BLaER1 (cell line): ENCODE results near the gene TCFL5.

ENCODE experiments used
- H3K27ac ChIP-seq: shearing (Covaris generic); formaldehyde crosslinking; 2 replicates; pipeline ENCODE4 v1.8.1; 2022
- H3K27me3 ChIP-seq: shearing (Covaris generic); formaldehyde crosslinking; 2 replicates; pipeline ENCODE4 v1.8.1; 2022
- H3K36me3 ChIP-seq: shearing (Covaris generic); formaldehyde crosslinking; 2 replicates; pipeline ENCODE4 v1.8.1; 2022
- H3K4me1 ChIP-seq: shearing (Covaris generic); formaldehyde crosslinking; 2 replicates; pipeline ENCODE4 v1.8.1; 2022
- H3K4me2 ChIP-seq: shearing (Covaris generic); formaldehyde crosslinking; 2 replicates; pipeline ENCODE4 v1.8.1; 2022
- H3K4me3 ChIP-seq: shearing (Covaris generic); formaldehyde crosslinking; 2 replicates; pipeline ENCODE4 v1.8.1; 2022
- H3K9ac ChIP-seq: shearing (Covaris generic); formaldehyde crosslinking; 2 replicates; pipeline ENCODE4 v1.8.1; 2022
- H3K9me3 ChIP-seq: shearing (Covaris generic); formaldehyde crosslinking; 2 replicates; pipeline ENCODE4 v1.8.1; 2022
- H4K20me1 ChIP-seq: shearing (Covaris generic); formaldehyde crosslinking; 2 replicates; pipeline ENCODE4 v1.8.1; 2022
- Cebpa-rat ChIP-seq: shearing (Covaris generic); IDR thresholded peaks from 2 replicates; pipeline ENCODE4 v1.8.1; 2022

Gene TCFL5

GRCh38 chr20:62888406-62888805 lies 26.8 kb upstream of the TCFL5 start:
- Histone ChIP-seq H3K36me3 (peaks cover 70% of the 10 kb centered on the region), H3K4me1 (peaks cover 80% of the 10 kb centered on the region), H3K4me2 (peak overlapping the region; percentile 29), H4K20me1 (peaks cover 22% of the 10 kb centered on the region), H3K27ac (peak overlapping the region; percentile 42; the same call in 1 of the 2 replicates), H3K27me3 (no peaks in the 10 kb centered on the region), H3K4me3 (no peak overlapping the region), H3K9ac (0 out of 2 replicates have a peak overlapping the region, but pooled peaks have one; percentile 27), H3K9me3 (no peaks in the 10 kb centered on the region)
- no peak for TF ChIP-seq Cebpa-rat

GRCh38 chr20:62887860-62888239 lies 26.2 kb upstream of the TCFL5 start:
- Histone ChIP-seq H3K27me3 (no peaks in the 10 kb centered on the region), H3K9ac (no peak overlapping the region), H3K27ac (peak overlapping the region; percentile 42; the same call in 1 of the 2 replicates), H3K4me1 (peaks cover 75% of the 10 kb centered on the region), H4K20me1 (peaks cover 17% of the 10 kb centered on the region), H3K9me3 (no peaks in the 10 kb centered on the region), H3K4me2 (peak overlapping the region; percentile 29), H3K4me3 (no peak overlapping the region), H3K36me3 (peaks cover 65% of the 10 kb centered on the region)
- TF ChIP-seq Cebpa-rat = no peak

GRCh38 chr20:62887152-62887859 lies 25.7 kb upstream of the TCFL5 start:
- peak overlapping the region; percentile 29; the same call in 1 of the 2 replicates for H3K4me2 ChIP-seq
- H3K27ac ChIP-seq = peak overlapping the region; percentile 42; the same call in 1 of the 2 replicates
- H3K9me3 ChIP-seq = no peaks in the 10 kb centered on the region
- H4K20me1 ChIP-seq = peaks cover 11% of the 10 kb centered on the region
- H3K4me3 ChIP-seq = no peak overlapping the region
- H3K36me3 ChIP-seq = peaks cover 59% of the 10 kb centered on the region
- H3K27me3 ChIP-seq = no peaks in the 10 kb centered on the region
- H3K9ac ChIP-seq = no peak overlapping the region
- TF ChIP-seq Cebpa-rat = no peak
- peaks cover 75% of the 10 kb centered on the region for H3K4me1 ChIP-seq

GRCh38 chr20:62886709-62887058 lies 25.1 kb upstream of the TCFL5 start:
- Histone ChIP-seq H3K4me2 (peak overlapping the region; percentile 31; the same call in 1 of the 2 replicates), H3K4me1 (peaks cover 75% of the 10 kb centered on the region), H3K27ac (peak overlapping the region; percentile 34; the same call in 1 of the 2 replicates), H3K9me3 (no peaks in the 10 kb centered on the region), H3K36me3 (peaks cover 60% of the 10 kb centered on the region), H4K20me1 (peaks cover 5% of the 10 kb centered on the region; the same call in 1 of the 2 replicates), H3K4me3 (no peak overlapping the region), H3K27me3 (no peaks in the 10 kb centered on the region), H3K9ac (no peak overlapping the region)
- no peak for TF ChIP-seq Cebpa-rat

GRCh38 chr20:62885896-62886708 lies 24.5 kb upstream of the TCFL5 start:
- H3K4me3 ChIP-seq = no peak overlapping the region
- H3K27ac ChIP-seq = peak overlapping the region; percentile 34
- no peaks in the 10 kb centered on the region for H3K27me3 ChIP-seq
- peaks cover 5% of the 10 kb centered on the region; the same call in 1 of the 2 replicates for H4K20me1 ChIP-seq
- peaks cover 75% of the 10 kb centered on the region for H3K4me1 ChIP-seq
- H3K36me3 ChIP-seq = peaks cover 66% of the 10 kb centered on the region
- no peak overlapping the region for H3K9ac ChIP-seq
- peak; percentile 57; the same call in 1 of the 2 replicates for TF ChIP-seq Cebpa-rat
- peak overlapping the region; percentile 31; the same call in 1 of the 2 replicates for H3K4me2 ChIP-seq
- no peaks in the 10 kb centered on the region for H3K9me3 ChIP-seq

GRCh38 chr20:62885046-62885895 lies 23.6 kb upstream of the TCFL5 start:
- Histone ChIP-seq H3K36me3 (peaks cover 68% of the 10 kb centered on the region), H3K4me3 (no peak overlapping the region), H3K27ac (peak overlapping the region; percentile 34), H3K4me2 (peak overlapping the region; percentile 31; the same call in 1 of the 2 replicates), H3K9me3 (no peaks in the 10 kb centered on the region), H3K4me1 (peaks cover 74% of the 10 kb centered on the region), H3K27me3 (no peaks in the 10 kb centered on the region), H3K9ac (no peak overlapping the region), H4K20me1 (no peaks in the 10 kb centered on the region)
- no peak for TF ChIP-seq Cebpa-rat

GRCh38 chr20:62884556-62884955 lies 22.9 kb upstream of the TCFL5 start:
- Histone ChIP-seq H3K36me3 (peaks cover 68% of the 10 kb centered on the region), H3K27me3 (no peaks in the 10 kb centered on the region)
- TF ChIP-seq Cebpa-rat = no peak

GRCh38 chr20:62882426-62882825 lies 20.8 kb upstream of the TCFL5 start:
- Histone ChIP-seq H3K4me2 (peak overlapping the region; percentile 46), H3K27ac (no peak overlapping the region), H3K36me3 (peaks cover 53% of the 10 kb centered on the region), H4K20me1 (peaks cover 9% of the 10 kb centered on the region; the same call in 1 of the 2 replicates), H3K4me3 (no peak overlapping the region), H3K9me3 (no peaks in the 10 kb centered on the region), H3K27me3 (no peaks in the 10 kb centered on the region), H3K9ac (no peak overlapping the region), H3K4me1 (peaks cover 74% of the 10 kb centered on the region)
- no peak for TF ChIP-seq Cebpa-rat

More at GRCh38 chr20:62884556-62884955, 22.9 kb upstream of the TCFL5 start:
- no peak overlapping the region for H3K4me2 ChIP-seq
- no peak overlapping the region for H3K4me3 ChIP-seq
- H4K20me1 ChIP-seq = peaks cover 4% of the 10 kb centered on the region; the same call in 1 of the 2 replicates
- no peak overlapping the region for H3K9ac ChIP-seq
- H3K27ac ChIP-seq = peak overlapping the region; percentile 28; the same call in 1 of the 2 replicates
- peaks cover 74% of the 10 kb centered on the region for H3K4me1 ChIP-seq
- no peaks in the 10 kb centered on the region for H3K9me3 ChIP-seq
